AG10803 (cell line): Measurements from ENCODE around the gene TH.

Experiments
- DNase-seq: peaks from one replicate; pipeline ENCODE4 v3.0.0; 2010; ENCODE audit warnings: low read depth
- H3K4me3 ChIP-seq: 2 replicates; pipeline ENCODE4 v1.5.1; 2011; ENCODE audit warnings: mild to moderate bottlenecking, low read length, control low read depth
- CTCF ChIP-seq: conservative IDR thresholded peaks from 2 replicates; pipeline ENCODE4 v1.5.1; 2011; ENCODE audit warnings: mild to moderate bottlenecking, low read length, control low read depth, inconsistent platforms

The TH gene

GRCh38 chr11:2212411-2213251, 41.0 kb upstream of the TH start:
- no peak for DNase-seq
- TF ChIP-seq CTCF, result no peak
- H3K4me3 ChIP-seq, result no peak overlapping the region

- TF ChIP-seq CTCF, result no peak
- DNase-seq, result no peak
- H3K4me3 ChIP-seq, result no peak overlapping the region
Observed at GRCh38 chr11:2211113-2211971, 39.7 kb upstream of the TH start.

- H3K4me3 ChIP-seq, result no peak overlapping the region
- no peak for DNase-seq
- TF ChIP-seq CTCF, result no peak
Observed at GRCh38 chr11:2210366-2211112, 38.9 kb upstream of the TH start.

GRCh38 chr11:2209900-2210321, 38.3 kb upstream of the TH start:
- DNase-seq, result no peak
- TF ChIP-seq CTCF, result no peak
- H3K4me3 ChIP-seq, result no peak overlapping the region

GRCh38 chr11:2209370-2209801, 37.8 kb upstream of the TH start:
- TF ChIP-seq CTCF, result no peak
- no peak overlapping the region for H3K4me3 ChIP-seq
- no peak for DNase-seq

- H3K4me3 ChIP-seq, result no peak overlapping the region
- no peak for DNase-seq
- no peak for TF ChIP-seq CTCF
Observed at GRCh38 chr11:2208691-2209369, 37.2 kb upstream of the TH start.
